Activated B cell treated with CpG ODN at 0.5 μM for 24 hours (primary cell): ENCODE results near the gene SETD4. TPM values are rescaled to one million over a fixed set of nuclear protein-coding genes. Genes with fewer than 3 reads are reported as not detected.

ENCODE experiments used
- ATAC-seq: fragments of 200-7000 bp; cut with Tn5 transposase; one replicate; pipeline ENCODE4 v1.10.0; 2021; ENCODE audit warnings: low read depth, mild to moderate bottlenecking, moderate library complexity
- CTCF ChIA-PET: fragments of 350-600 bp; sonication (Branson Sonifier 250); formaldehyde crosslinking; loops from one replicate; lab custom pipeline; 2021; ENCODE audit warnings: antibody characterized with exemption; lab: Charles Lee
- POLR2A ChIA-PET: fragments of 350-600 bp; sonication (Branson Sonifier 250); formaldehyde crosslinking; loops from one replicate; lab custom pipeline; 2021; ENCODE audit warnings: antibody characterized with exemption; lab: Charles Lee
- DNase-seq: peaks from one replicate; pipeline ENCODE4 v3.0.0; 2022
- H3K27ac Mint-ChIP-seq: one replicate; pipeline ENCODE4 v1.8.0; 2020; ENCODE audit warnings: mixed read lengths
- H3K27me3 Mint-ChIP-seq: one replicate; pipeline ENCODE4 v1.8.0; 2021; ENCODE audit warnings: mixed read lengths
- H3K36me3 Mint-ChIP-seq: one replicate; pipeline ENCODE4 v1.8.0; 2021; ENCODE audit warnings: low read depth, mixed read lengths
- H3K4me1 Mint-ChIP-seq: one replicate; pipeline ENCODE4 v1.8.0; 2021; ENCODE audit warnings: mixed read lengths
- H3K4me3 Mint-ChIP-seq: one replicate; pipeline ENCODE4 v1.8.0; 2020; ENCODE audit warnings: mild to moderate bottlenecking, mixed read lengths
- H3K9me3 Mint-ChIP-seq: one replicate; pipeline ENCODE4 v1.8.0; 2020; ENCODE audit warnings: mixed read lengths
- intact Hi-C: fragments of 100-400 bp; cut with micrococcal nuclease; formaldehyde crosslinking; loops from one replicate; pipeline ENCODE4 v1.15.1; 2024
- total RNA-seq: library from RNA; stranded (reverse); gene quantifications from 2 replicates; pipeline ENCODE4 v1.2.3, GENCODE V29; 2022
- TF ChIP-seq, protein P1 (sequence below): fragments of 200-600 bp; IDR thresholded peaks from one replicate; pipeline ENCODE4 v1.8.0; 2022; ENCODE audit warnings: antibody characterized with exemption, mild to moderate bottlenecking

SETD4 gene
- total RNA-seq, 1 donor from 2014 or later, result 40.4 TPM

DNA sequence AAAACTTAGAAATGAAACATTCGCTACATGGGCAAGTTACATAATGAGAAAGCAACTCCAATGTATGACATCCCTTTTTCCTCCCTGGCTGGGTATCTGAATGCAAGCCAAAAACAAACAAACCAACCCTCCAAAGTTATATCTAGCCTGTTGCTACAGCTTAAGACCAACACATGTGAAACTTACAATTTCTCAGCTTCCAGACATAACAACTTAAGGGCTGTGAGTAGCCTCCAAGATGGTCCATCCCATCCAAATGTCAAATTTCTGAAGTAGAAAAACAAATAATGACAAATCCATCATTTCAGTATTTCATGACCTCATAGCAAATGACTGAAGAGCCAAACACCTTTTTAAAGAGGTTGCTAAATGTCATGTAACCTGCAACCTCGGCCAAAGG, 19.9 kb downstream of the SETD4 start:
- H3K4me1 Mint-ChIP-seq, result no peaks in the 10 kb centered on the region
- DNase-seq (no peak), ATAC-seq (no peak)
- intact Hi-C loops, result no loop called here
- no peaks in the 10 kb centered on the region for H3K9me3 Mint-ChIP-seq
- ChIA-PET CTCF (interaction anchor here (1.3 kb wide), 1 partner anchor 72 kb away, joined by 3 read pairs; no protein-coding TSS in a partner anchor), POLR2A (interaction anchor here (0.7 kb wide), 1 partner anchor 615 kb away, joined by 12 read pairs; no protein-coding TSS in a partner anchor)
- H3K27ac Mint-ChIP-seq, result no peak overlapping the region
- H3K36me3 Mint-ChIP-seq, result peaks cover 76% of the 10 kb centered on the region
- TF ChIP-seq, protein P1, sequence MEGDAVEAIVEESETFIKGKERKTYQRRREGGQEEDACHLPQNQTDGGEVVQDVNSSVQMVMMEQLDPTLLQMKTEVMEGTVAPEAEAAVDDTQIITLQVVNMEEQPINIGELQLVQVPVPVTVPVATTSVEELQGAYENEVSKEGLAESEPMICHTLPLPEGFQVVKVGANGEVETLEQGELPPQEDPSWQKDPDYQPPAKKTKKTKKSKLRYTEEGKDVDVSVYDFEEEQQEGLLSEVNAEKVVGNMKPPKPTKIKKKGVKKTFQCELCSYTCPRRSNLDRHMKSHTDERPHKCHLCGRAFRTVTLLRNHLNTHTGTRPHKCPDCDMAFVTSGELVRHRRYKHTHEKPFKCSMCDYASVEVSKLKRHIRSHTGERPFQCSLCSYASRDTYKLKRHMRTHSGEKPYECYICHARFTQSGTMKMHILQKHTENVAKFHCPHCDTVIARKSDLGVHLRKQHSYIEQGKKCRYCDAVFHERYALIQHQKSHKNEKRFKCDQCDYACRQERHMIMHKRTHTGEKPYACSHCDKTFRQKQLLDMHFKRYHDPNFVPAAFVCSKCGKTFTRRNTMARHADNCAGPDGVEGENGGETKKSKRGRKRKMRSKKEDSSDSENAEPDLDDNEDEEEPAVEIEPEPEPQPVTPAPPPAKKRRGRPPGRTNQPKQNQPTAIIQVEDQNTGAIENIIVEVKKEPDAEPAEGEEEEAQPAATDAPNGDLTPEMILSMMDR, result no peak
- no peaks in the 10 kb centered on the region for H3K27me3 Mint-ChIP-seq
- no peak overlapping the region for H3K4me3 Mint-ChIP-seq

DNA sequence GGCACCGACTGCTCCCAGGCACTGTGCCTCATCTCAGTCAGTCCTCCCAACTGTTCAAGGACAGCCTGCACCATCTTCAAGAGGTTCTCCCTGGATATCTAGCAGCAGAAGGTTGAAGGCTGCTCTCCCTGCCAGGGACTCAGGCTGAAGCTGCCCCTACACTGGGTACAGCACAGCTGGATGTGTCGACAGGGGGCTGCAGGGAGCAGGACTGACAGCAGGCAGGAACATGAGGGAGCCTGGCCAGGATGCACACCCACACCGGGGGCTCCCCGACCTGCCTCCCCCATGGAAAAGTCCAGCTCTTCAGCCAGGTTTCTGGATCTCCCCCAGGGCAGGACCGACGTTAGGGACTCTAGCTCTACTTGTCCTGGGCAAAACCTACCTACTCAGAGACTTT, 20.5 kb downstream of the SETD4 start:
- TF ChIP-seq, protein P1, result no peak
- H3K27ac Mint-ChIP-seq, result no peak overlapping the region

DNA sequence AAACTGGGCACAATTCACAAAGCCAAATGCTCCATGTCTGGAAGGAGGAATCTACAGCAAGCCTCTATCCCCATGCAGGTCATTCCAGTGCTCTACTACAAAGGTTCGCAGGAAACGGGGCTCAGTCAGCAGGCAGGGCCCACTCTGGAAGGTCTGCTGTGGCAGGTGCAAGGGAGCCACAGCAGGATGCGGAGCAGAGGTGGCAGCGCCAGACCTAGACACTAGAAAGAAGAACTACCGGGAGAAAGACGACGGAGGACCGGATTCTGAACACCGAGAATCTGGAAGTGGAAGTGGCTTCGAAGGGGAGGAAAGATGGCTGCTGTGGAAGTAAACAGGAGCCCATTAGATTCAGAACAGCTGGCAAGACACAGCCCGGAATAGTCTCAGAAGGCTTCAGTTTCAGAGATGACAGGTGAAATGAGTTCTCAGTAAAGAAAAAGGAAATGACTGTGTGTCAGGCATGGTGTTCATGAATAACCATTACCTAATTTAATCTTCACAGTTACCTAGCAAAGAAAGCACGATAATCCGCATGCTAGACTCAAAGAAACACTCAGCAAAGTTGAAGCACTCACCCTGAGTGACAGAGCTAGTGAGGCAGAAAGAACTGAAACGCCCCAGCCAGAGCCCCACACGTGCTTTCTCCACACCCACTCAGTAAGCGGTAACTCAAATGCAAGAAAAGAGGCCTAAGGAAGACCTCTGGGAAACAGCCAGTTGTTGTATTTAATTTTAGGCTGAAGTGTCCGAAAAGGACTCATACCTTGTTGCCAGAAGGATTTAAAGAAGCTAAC, 21.4 kb downstream of the SETD4 start:
- no peak overlapping the region for H3K27ac Mint-ChIP-seq
- H3K4me1 Mint-ChIP-seq, result no peaks in the 10 kb centered on the region
- H3K36me3 Mint-ChIP-seq, result peaks cover 75% of the 10 kb centered on the region
- no peak overlapping the region for H3K4me3 Mint-ChIP-seq
- H3K27me3 Mint-ChIP-seq, result no peaks in the 10 kb centered on the region
- ChIA-PET CTCF (no interaction called here), POLR2A (no interaction called here)
- H3K9me3 Mint-ChIP-seq, result no peaks in the 10 kb centered on the region
- intact Hi-C loops, result no loop called here
- no peak for DNase-seq
- TF ChIP-seq, protein P1, result no peak
- no peak for ATAC-seq

More for the DNA sequence above, 20.5 kb downstream of the SETD4 start:
- intact Hi-C loops, result no loop called here
- H3K4me3 Mint-ChIP-seq, result no peak overlapping the region
- H3K4me1 Mint-ChIP-seq, result no peaks in the 10 kb centered on the region
- DNase-seq, result no peak
- ChIA-PET CTCF (no interaction called here), POLR2A (no interaction called here)
- H3K9me3 Mint-ChIP-seq, result no peaks in the 10 kb centered on the region
- peaks cover 76% of the 10 kb centered on the region for H3K36me3 Mint-ChIP-seq
- no peak for ATAC-seq
- H3K27me3 Mint-ChIP-seq, result no peaks in the 10 kb centered on the region

DNA sequence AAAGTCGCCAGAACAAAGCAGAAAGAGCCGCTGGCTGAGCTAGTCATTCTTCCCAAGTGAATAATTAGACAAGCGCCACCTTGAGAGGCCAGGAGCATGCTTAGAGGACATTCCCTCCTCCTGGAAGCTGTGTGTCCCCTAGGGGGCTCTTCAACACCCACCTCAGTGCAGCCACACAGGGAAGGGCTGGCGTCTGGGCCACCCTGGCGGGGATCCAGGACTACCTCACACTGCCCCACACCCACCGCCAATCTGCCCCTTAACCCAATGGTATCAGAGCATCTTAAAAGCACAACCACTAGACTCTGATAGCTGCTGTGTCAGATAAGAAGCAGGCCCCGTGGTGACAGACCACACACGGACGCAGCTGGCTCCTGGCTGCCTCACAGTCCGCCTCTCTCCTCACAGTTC, 24.9 kb downstream of the SETD4 start:
- ATAC-seq, result no peak
- peaks cover 55% of the 10 kb centered on the region for H3K36me3 Mint-ChIP-seq
- intact Hi-C loops, result no loop called here

More for the DNA sequence above, 24.9 kb downstream of the SETD4 start:
- Mint-ChIP-seq H3K4me1 (no peaks in the 10 kb centered on the region), H3K9me3 (no peaks in the 10 kb centered on the region), H3K27me3 (no peaks in the 10 kb centered on the region), H3K4me3 (no peak overlapping the region), H3K27ac (no peak overlapping the region)
- TF ChIP-seq, protein P1, result no peak
- ChIA-PET POLR2A (no interaction called here), CTCF (no interaction called here)
- DNase-seq, result no peak
